AG04449 (cell line): ENCODE results near the gene RFC3.

Experiments
- CTCF ChIA-PET: fragments of 350-600 bp; formaldehyde crosslinking; extraction: SDS; loops from one replicate; lab custom pipeline; 2021; ENCODE audit warnings: antibody characterized with exemption; lab: Yijun Ruan, JAX
- POLR2A ChIA-PET: fragments of 400-600, 350-600 bp; formaldehyde crosslinking; extraction: SDS; loops from one replicate; lab custom pipeline; 2020; ENCODE audit warnings: antibody characterized with exemption, inconsistent platforms; lab: Yijun Ruan, JAX
- DNase-seq: peaks from one replicate; pipeline ENCODE4 v3.0.0-alpha.2; 2010; ENCODE audit warnings: low read depth, low spot score
- H3K4me3 ChIP-seq: 2 replicates; pipeline ENCODE4 v1.5.1; 2011; ENCODE audit warnings: low read depth, mild to moderate bottlenecking, control low read depth, low read length
- CTCF ChIP-seq: IDR thresholded peaks from one replicate; pipeline ENCODE4 v1.5.1; 2011; ENCODE audit warnings: mild to moderate bottlenecking, moderate library complexity, low read length, control low read depth, inconsistent platforms; ENCODE audit not compliant: insufficient read depth; ENCODE audit errors: missing control alignments

The RFC3 gene

GRCh38 chr13:33825083-33825482 is 7.1 kb downstream of the RFC3 start:
- ChIA-PET POLR2A (no interaction called here), CTCF (no interaction called here)

GRCh38 chr13:33827139-33827538 is 9.2 kb downstream of the RFC3 start:
- ChIA-PET CTCF (no interaction called here), POLR2A (no interaction called here)
- TF ChIP-seq CTCF = no peak
- no peak overlapping the region for H3K4me3 ChIP-seq
- no peak for DNase-seq

More at GRCh38 chr13:33825083-33825482, 7.1 kb downstream of the RFC3 start:
- no peak for TF ChIP-seq CTCF
- DNase-seq = no peak
- no peak overlapping the region for H3K4me3 ChIP-seq

DNA sequence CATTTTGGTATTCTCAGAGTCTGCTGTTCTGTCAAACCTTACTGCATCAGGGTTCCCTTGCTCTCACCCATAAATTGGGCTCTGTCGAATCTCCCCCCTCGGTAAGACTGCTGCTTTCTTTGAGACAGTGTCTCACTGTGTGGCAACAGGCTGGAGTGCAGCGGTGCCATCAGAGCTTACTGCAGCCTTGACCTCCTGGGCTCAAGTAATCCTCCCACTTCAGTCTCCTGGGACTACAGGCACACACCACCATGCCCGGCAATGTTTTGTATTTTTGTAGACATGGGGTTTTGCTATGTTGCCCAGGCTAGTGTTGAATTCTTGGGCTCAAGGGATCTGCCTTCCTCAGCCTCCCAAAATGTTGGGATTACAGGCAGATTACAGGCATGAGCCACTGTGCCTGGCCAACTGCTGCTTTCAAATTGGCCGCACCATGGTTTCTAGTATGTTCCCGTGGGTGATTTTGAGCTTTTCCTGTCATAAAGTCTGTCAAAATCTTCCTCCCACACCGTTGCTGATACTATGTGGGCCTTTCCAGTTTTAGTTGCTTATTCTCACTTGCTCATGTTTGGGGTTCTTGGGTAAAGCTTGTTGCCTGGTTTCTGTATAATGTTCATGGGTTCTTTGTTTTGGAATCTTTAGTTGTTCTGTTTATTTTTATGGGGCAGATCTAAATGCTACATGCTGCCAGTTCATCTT is 10.6 kb downstream of the RFC3 start:
- CTCF ChIA-PET = no interaction called here
- POLR2A ChIA-PET = no interaction called here
- DNase-seq = no peak
- no peak for TF ChIP-seq CTCF
- H3K4me3 ChIP-seq = no peak overlapping the region

DNA sequence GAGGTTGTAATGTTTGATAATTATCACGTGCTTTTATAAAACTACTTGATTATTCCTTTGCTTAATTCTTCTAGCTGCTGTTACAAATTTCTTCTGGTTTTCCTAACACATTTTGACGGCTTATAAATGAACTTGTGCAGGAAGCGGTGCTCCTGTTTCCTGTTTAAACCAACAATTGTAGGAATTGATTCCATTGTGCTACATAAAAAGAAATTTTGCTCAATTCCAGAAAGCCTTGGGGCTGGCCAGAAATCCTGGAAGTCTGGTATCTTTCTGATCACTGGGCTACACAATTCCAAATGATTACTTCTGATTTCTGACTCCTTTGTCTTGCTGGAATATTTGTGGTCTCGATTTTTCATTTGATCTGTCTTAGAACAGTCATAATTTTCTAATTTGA is 14.9 kb downstream of the RFC3 start:
- DNase-seq = no peak
- CTCF ChIA-PET = no interaction called here
- TF ChIP-seq CTCF = no peak
- H3K4me3 ChIP-seq = no peak overlapping the region
- POLR2A ChIA-PET = no interaction called here

DNA sequence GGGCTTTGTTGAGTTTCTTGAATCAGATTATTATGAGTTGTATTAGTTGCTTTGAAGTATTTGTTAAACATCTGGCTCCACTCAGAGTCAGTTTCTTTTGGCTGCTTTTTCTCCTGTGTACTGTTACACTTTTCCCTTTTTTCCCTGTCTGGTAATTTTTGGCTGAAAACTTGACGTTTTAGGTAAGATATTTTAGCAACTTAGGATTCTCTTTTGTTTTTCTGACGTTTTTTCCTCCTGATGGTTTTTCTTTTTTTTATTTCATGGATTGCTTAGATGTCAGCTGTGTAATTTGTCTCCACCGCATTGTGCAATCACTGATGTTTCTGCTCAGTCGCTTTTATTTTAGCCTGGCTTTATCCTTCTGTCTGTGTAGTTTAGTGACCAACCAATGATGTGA is 20.7 kb downstream of the RFC3 start:
- TF ChIP-seq CTCF = no peak
- no peak for DNase-seq
- ChIA-PET POLR2A (no interaction called here), CTCF (no interaction called here)
- no peak overlapping the region for H3K4me3 ChIP-seq

GRCh38 chr13:33840402-33840801 is 22.5 kb downstream of the RFC3 start:
- DNase-seq = no peak
- TF ChIP-seq CTCF = no peak
- no peak overlapping the region for H3K4me3 ChIP-seq
- POLR2A ChIA-PET = no interaction called here
- CTCF ChIA-PET = no interaction called here
